ENCODE data around the gene MGAT3. TPM values are rescaled to one million over a fixed set of nuclear protein-coding genes. Genes with fewer than 3 reads are reported as not detected.
"Not testable (repeated sequence)": the region's sequence is repeated elsewhere in the genome, so short reads cannot be mapped to it uniquely, and the experiment has no call there.

Gene MGAT3
- total RNA-seq = 1.6 TPM
- 3.7 TPM for polyA plus RNA-seq
- long read RNA-seq, donor 1 = 0 reads
- long read RNA-seq, donor 2, partial matches to known transcripts = 0 of 1 reads
- long read RNA-seq, donor 2, other reads (novel, unspliced or antisense) = 0 of 1 reads
- long read RNA-seq, donor 3, full-length matches to known transcripts = 1 of 1 reads
- long read RNA-seq, donor 3, partial matches to known transcripts = 0 of 1 reads
- long read RNA-seq, donor 3, other reads (novel, unspliced or antisense) = 0 of 1 reads
- long read RNA-seq, donor 4 = 0 reads
- long read RNA-seq, donor 5, full-length matches to known transcripts = 4 of 12 reads
- long read RNA-seq, donor 5, partial matches to known transcripts = 8 of 12 reads
- long read RNA-seq, donor 5, other reads (novel, unspliced or antisense) = 0 of 12 reads
- long read RNA-seq, donor 6 = 0 reads
- long read RNA-seq, donor 7, full-length matches to known transcripts = 1 of 1 reads
- long read RNA-seq, donor 7, partial matches to known transcripts = 0 of 1 reads
- long read RNA-seq, donor 7, other reads (novel, unspliced or antisense) = 0 of 1 reads
- long read RNA-seq, donor 8, full-length matches to known transcripts = 2 of 2 reads
- long read RNA-seq, donor 8, partial matches to known transcripts = 0 of 2 reads
- long read RNA-seq, donor 8, other reads (novel, unspliced or antisense) = 0 of 2 reads
- long read RNA-seq, donor 9 = 0 reads
- long read RNA-seq, donor 10 = 0 reads

- no peak for DNase-seq (ENCODE audit: low read depth in 6 of 9, low spot score in 9 of 9)
- H3K4me1 ChIP-seq (ENCODE audit: control insufficient read depth in 2 of 2, insufficient read depth in 2 of 2, low read length in 2 of 2) = peaks cover 3 to 19% of the 10 kb centered on the region in 2 donors
These were observed at the start of gene MGAT3 for GRCh38 chr22:39456522-39457197. MGAT3 (plus strand) TSS chr22:39457012; CDS start chr22:39487348, 30,336 bp downstream.

GRCh38 chr22:39408173-39408572 lies 48.6 kb upstream of the MGAT3 start:
- 95% methylated on average over 11 of the region's 11 CpGs for WGBS
- DNase-seq (ENCODE audit: low read depth in 6 of 9, low spot score in 9 of 9) = no peak
- peaks cover 2 to 6% of the 10 kb centered on the region in 2 donors for H3K27me3 ChIP-seq (ENCODE audit: control insufficient read depth in 2 of 2, insufficient read depth in 1 of 2, low read length in 1 of 2)

More at GRCh38 chr22:39456522-39457197, at the start of gene MGAT3:
- Histone ChIP-seq H3K27me3 (ENCODE audit: control insufficient read depth in 2 of 2, insufficient read depth in 1 of 2, low read length in 1 of 2) (peaks cover 34 to 68% of the 10 kb centered on the region in 2 donors), H3K4me3 (ENCODE audit: low read length in 2 of 2) (peak within 1 kb of the TSS in 1 of 2 donors; percentile 49), H3K36me3 (ENCODE audit: control insufficient read depth in 2 of 2, insufficient read depth in 2 of 2, low read length in 1 of 2) (no peaks in the 10 kb centered on the region), H3K27ac (ENCODE audit: low read depth in 1 of 2, low read length in 1 of 2) (peak within 1 kb of the TSS in 1 of 2 donors; percentile 31), H3K9me3 (ENCODE audit: control insufficient read depth in 2 of 2, insufficient read depth in 1 of 2, low read length in 1 of 2) (peaks cover 0 to 3% of the 10 kb centered on the region in 2 donors)
- WGBS = 52% methylated on average over 80 of the region's 80 CpGs

GRCh38 chr22:39408807-39409206 lies 48.0 kb upstream of the MGAT3 start:
- no peak overlapping the region for H3K27ac ChIP-seq (ENCODE audit: low read depth in 1 of 2, low read length in 1 of 2)
- no peak for DNase-seq (ENCODE audit: low read depth in 6 of 9, low spot score in 9 of 9)
- H3K4me1 ChIP-seq (ENCODE audit: control insufficient read depth in 2 of 2, insufficient read depth in 2 of 2, low read length in 2 of 2) = peaks cover 15 to 20% of the 10 kb centered on the region in 2 donors
- peaks cover 2 to 6% of the 10 kb centered on the region in 2 donors for H3K27me3 ChIP-seq (ENCODE audit: control insufficient read depth in 2 of 2, insufficient read depth in 1 of 2, low read length in 1 of 2)
- H3K9me3 ChIP-seq (ENCODE audit: control insufficient read depth in 2 of 2, insufficient read depth in 1 of 2, low read length in 1 of 2) = peaks cover 0 to 3% of the 10 kb centered on the region in 2 donors
- H3K36me3 ChIP-seq (ENCODE audit: control insufficient read depth in 2 of 2, insufficient read depth in 2 of 2, low read length in 1 of 2) = peaks cover 6 to 8% of the 10 kb centered on the region in 2 donors
- no peak overlapping the region for H3K4me3 ChIP-seq (ENCODE audit: low read length in 2 of 2)
- WGBS = 97% methylated on average over 1 of the region's 1 CpG

More at GRCh38 chr22:39408173-39408572, 48.6 kb upstream of the MGAT3 start:
- Histone ChIP-seq H3K27ac (ENCODE audit: low read depth in 1 of 2, low read length in 1 of 2) (no peak overlapping the region), H3K4me1 (ENCODE audit: control insufficient read depth in 2 of 2, insufficient read depth in 2 of 2, low read length in 2 of 2) (peaks cover 9 to 14% of the 10 kb centered on the region in 2 donors), H3K36me3 (ENCODE audit: control insufficient read depth in 2 of 2, insufficient read depth in 2 of 2, low read length in 1 of 2) (peaks cover 6 to 8% of the 10 kb centered on the region in 2 donors), H3K4me3 (ENCODE audit: low read length in 2 of 2) (no peak overlapping the region), H3K9me3 (ENCODE audit: control insufficient read depth in 2 of 2, insufficient read depth in 1 of 2, low read length in 1 of 2) (peaks cover 0 to 3% of the 10 kb centered on the region in 2 donors)

GRCh38 chr22:39409516-39410029 lies 47.2 kb upstream of the MGAT3 start:
- 97% methylated on average over 11 of the region's 11 CpGs for WGBS
- Histone ChIP-seq H3K9me3 (ENCODE audit: control insufficient read depth in 2 of 2, insufficient read depth in 1 of 2, low read length in 1 of 2) (peaks cover 0 to 3% of the 10 kb centered on the region in 2 donors), H3K36me3 (ENCODE audit: control insufficient read depth in 2 of 2, insufficient read depth in 2 of 2, low read length in 1 of 2) (peaks cover 2 to 6% of the 10 kb centered on the region in 2 donors), H3K27ac (ENCODE audit: low read depth in 1 of 2, low read length in 1 of 2) (no peak overlapping the region), H3K27me3 (ENCODE audit: control insufficient read depth in 2 of 2, insufficient read depth in 1 of 2, low read length in 1 of 2) (peaks cover 5 to 6% of the 10 kb centered on the region in 2 donors), H3K4me1 (ENCODE audit: control insufficient read depth in 2 of 2, insufficient read depth in 2 of 2, low read length in 2 of 2) (peaks cover 20 to 28% of the 10 kb centered on the region in 2 donors), H3K4me3 (ENCODE audit: low read length in 2 of 2) (no peak overlapping the region)
- DNase-seq (ENCODE audit: low read depth in 6 of 9, low spot score in 9 of 9) = no peak

- DNase-seq (ENCODE audit: low read depth in 6 of 9, low spot score in 9 of 9) = no peak
- 96% methylated on average over 4 of the region's 4 CpGs for WGBS
- peaks cover 20 to 31% of the 10 kb centered on the region in 2 donors for H3K4me1 ChIP-seq (ENCODE audit: control insufficient read depth in 2 of 2, insufficient read depth in 2 of 2, low read length in 2 of 2)
These were observed 46.5 kb upstream of the MGAT3 start for GRCh38 chr22:39410264-39410663.

GRCh38 chr22:39411828-39412365 lies 44.9 kb upstream of the MGAT3 start:
- Histone ChIP-seq H3K36me3 (ENCODE audit: control insufficient read depth in 2 of 2, insufficient read depth in 2 of 2, low read length in 1 of 2) (peaks cover 19% of the 10 kb centered on the region in 2 donors), H3K27ac (ENCODE audit: low read depth in 1 of 2, low read length in 1 of 2) (peak overlapping the region; percentile 25 to 49), H3K4me1 (ENCODE audit: control insufficient read depth in 2 of 2, insufficient read depth in 2 of 2, low read length in 2 of 2) (peaks cover 20 to 34% of the 10 kb centered on the region in 2 donors)
- DNase-seq (ENCODE audit: low read depth in 6 of 9, low spot score in 9 of 9); H3K4me3 ChIP-seq (ENCODE audit: low read length in 2 of 2); H3K9me3 ChIP-seq (ENCODE audit: control insufficient read depth in 2 of 2, insufficient read depth in 1 of 2, low read length in 1 of 2); H3K27me3 ChIP-seq (ENCODE audit: control insufficient read depth in 2 of 2, insufficient read depth in 1 of 2, low read length in 1 of 2): not testable (repeated sequence)
- 78% methylated on average over 11 of the region's 11 CpGs for WGBS

More at GRCh38 chr22:39410264-39410663, 46.5 kb upstream of the MGAT3 start:
- Histone ChIP-seq H3K36me3 (ENCODE audit: control insufficient read depth in 2 of 2, insufficient read depth in 2 of 2, low read length in 1 of 2) (peaks cover 5 to 9% of the 10 kb centered on the region in 2 donors), H3K27me3 (ENCODE audit: control insufficient read depth in 2 of 2, insufficient read depth in 1 of 2, low read length in 1 of 2) (peaks cover 5 to 6% of the 10 kb centered on the region in 2 donors), H3K4me3 (ENCODE audit: low read length in 2 of 2) (no peak overlapping the region), H3K9me3 (ENCODE audit: control insufficient read depth in 2 of 2, insufficient read depth in 1 of 2, low read length in 1 of 2) (peaks cover 0 to 3% of the 10 kb centered on the region in 2 donors), H3K27ac (ENCODE audit: low read depth in 1 of 2, low read length in 1 of 2) (no peak overlapping the region)

GRCh38 chr22:39413204-39413603 lies 43.6 kb upstream of the MGAT3 start:
- H3K36me3 ChIP-seq (ENCODE audit: control insufficient read depth in 2 of 2, insufficient read depth in 2 of 2, low read length in 1 of 2) = peaks cover 29 to 30% of the 10 kb centered on the region in 2 donors
- not testable (repeated sequence) for H3K27me3 ChIP-seq (ENCODE audit: control insufficient read depth in 2 of 2, insufficient read depth in 1 of 2, low read length in 1 of 2); H3K27ac ChIP-seq (ENCODE audit: low read depth in 1 of 2, low read length in 1 of 2); H3K9me3 ChIP-seq (ENCODE audit: control insufficient read depth in 2 of 2, insufficient read depth in 1 of 2, low read length in 1 of 2); H3K4me3 ChIP-seq (ENCODE audit: low read length in 2 of 2); DNase-seq (ENCODE audit: low read depth in 6 of 9, low spot score in 9 of 9)
- WGBS = 97% methylated on average over 7 of the region's 7 CpGs
- peaks cover 20 to 34% of the 10 kb centered on the region in 2 donors for H3K4me1 ChIP-seq (ENCODE audit: control insufficient read depth in 2 of 2, insufficient read depth in 2 of 2, low read length in 2 of 2)

- peaks cover 5 to 6% of the 10 kb centered on the region in 2 donors for H3K27me3 ChIP-seq (ENCODE audit: control insufficient read depth in 2 of 2, insufficient read depth in 1 of 2, low read length in 1 of 2)
- no peak overlapping the region for H3K4me3 ChIP-seq (ENCODE audit: low read length in 2 of 2)
- H3K36me3 ChIP-seq (ENCODE audit: control insufficient read depth in 2 of 2, insufficient read depth in 2 of 2, low read length in 1 of 2) = peaks cover 41 to 42% of the 10 kb centered on the region in 2 donors
- no peak for DNase-seq (ENCODE audit: low read depth in 6 of 9, low spot score in 9 of 9)
- peaks cover 0 to 3% of the 10 kb centered on the region in 2 donors for H3K9me3 ChIP-seq (ENCODE audit: control insufficient read depth in 2 of 2, insufficient read depth in 1 of 2, low read length in 1 of 2)
- WGBS = 92% methylated on average over 7 of the region's 7 CpGs
- H3K4me1 ChIP-seq (ENCODE audit: control insufficient read depth in 2 of 2, insufficient read depth in 2 of 2, low read length in 2 of 2) = peaks cover 20 to 34% of the 10 kb centered on the region in 2 donors
- H3K27ac ChIP-seq (ENCODE audit: low read depth in 1 of 2, low read length in 1 of 2) = no peak overlapping the region
These were observed 42.4 kb upstream of the MGAT3 start for GRCh38 chr22:39414377-39414776.
